H1 (cell line): Measurements from ENCODE around the gene TEX264. TPM values are rescaled to one million over a fixed set of nuclear protein-coding genes. Genes with fewer than 3 reads are reported as not detected.
A peak's percentile ranks its signal among the peaks of the same experiment; 100 is the strongest.

Experiments
- CTCF ChIA-PET: fragments of 300-600 bp; sonication (Branson Sonifier 250); formaldehyde crosslinking; loops from one replicate; lab custom pipeline; 2021; ENCODE audit not compliant: partially characterized antibody; lab: Charles Lee
- POLR2A ChIA-PET: fragments of 300-600 bp; sonication (Branson Sonifier 250); formaldehyde crosslinking; loops from one replicate; lab custom pipeline; 2021; ENCODE audit warnings: inconsistent platforms; ENCODE audit not compliant: partially characterized antibody; lab: Charles Lee
- DNase-seq, 2 experiments: peaks; one replicate each; pipeline versions ENCODE4 v3.0.0 to v3.0.0-alpha.2; 2010 to 2022; ENCODE audit warnings: low spot score in 2 of 2, low read depth in 1 of 2, mixed read lengths in 1 of 2
- FAIRE-seq: peaks from 2 replicates; lab custom pipeline; 2011; peaks lifted over from hg19 to GRCh38; lab: Jason Lieb, UNC
- H2AFZ ChIP-seq: 2 replicates; pipeline ENCODE4 v1.8.1; 2012; ENCODE audit warnings: low read length, inconsistent platforms
- H2AK5ac ChIP-seq: 2 replicates; pipeline ENCODE4 v1.6.1; 2013; ENCODE audit warnings: low read depth, low read length
- H2BK120ac ChIP-seq: replicated peaks from 2 replicates; pipeline ENCODE3; 2013; ENCODE audit warnings: low read depth, low read length, inconsistent platforms
- H2BK12ac ChIP-seq: 2 replicates; pipeline ENCODE4 v1.6.1; 2013; ENCODE audit warnings: low read depth, low read length
- H2BK15ac ChIP-seq: 2 replicates; pipeline ENCODE4 v1.6.1; 2013; ENCODE audit warnings: low read length
- H2BK20ac ChIP-seq: 2 replicates; pipeline ENCODE4 v1.6.1; 2013; ENCODE audit warnings: low read length
- H2BK5ac ChIP-seq: 2 replicates; pipeline ENCODE4 v1.6.1; 2013; ENCODE audit warnings: low read depth, low read length
- H3K14ac ChIP-seq: 2 replicates; pipeline ENCODE4 v1.6.1; 2013; ENCODE audit warnings: inconsistent platforms; ENCODE audit not compliant: insufficient read length
- H3K18ac ChIP-seq: 2 replicates; pipeline ENCODE4 v1.6.1; 2013; ENCODE audit warnings: low read length; ENCODE audit errors: extremely low read depth
- H3K23ac ChIP-seq: 2 replicates; pipeline ENCODE4 v1.6.1; 2013; ENCODE audit warnings: inconsistent platforms; ENCODE audit not compliant: insufficient read length
- H3K23me2 ChIP-seq: 2 replicates; pipeline ENCODE4 v1.6.1; 2013; ENCODE audit warnings: low read depth, low read length
- H3K27ac ChIP-seq: 2 replicates; pipeline ENCODE4 v1.6.1; 2011; ENCODE audit warnings: low read depth, low read length, inconsistent platforms
- H3K27me3 ChIP-seq, 4 experiments: replicated peaks in 1 of 4; 1 replicate in 1 of 4; 2 replicates in 3 of 4; pipeline versions ENCODE4 v1.6.1 to v1.8.1; 2011 to 2013; ENCODE audit warnings: low read length in 3 of 4, mild to moderate bottlenecking in 3 of 4, inconsistent platforms in 2 of 4, mixed read lengths in 2 of 4, moderate library complexity in 1 of 4; ENCODE audit not compliant: control insufficient read depth in 3 of 4, insufficient read depth in 3 of 4; ENCODE audit errors: extremely low read depth in 1 of 4
- H3K36me3 ChIP-seq, 4 experiments: 2 replicates each; pipeline versions ENCODE4 v1.6.1 to v1.8.1; 2011 to 2013; ENCODE audit warnings: mild to moderate bottlenecking in 4 of 4, low read length in 3 of 4, moderate library complexity in 2 of 4, control low read depth in 1 of 4, inconsistent platforms in 1 of 4; ENCODE audit not compliant: insufficient read depth in 4 of 4, control insufficient read depth in 2 of 4
- H3K4ac ChIP-seq: replicated peaks from 2 replicates; pipeline ENCODE3; 2013; ENCODE audit warnings: low read length, low read depth, mixed read lengths, inconsistent platforms; ENCODE audit not compliant: insufficient read length
- H3K4me1 ChIP-seq, 4 experiments: replicated peaks in 1 of 4; 1 replicate in 1 of 4; 2 replicates in 3 of 4; pipeline versions ENCODE4 v1.6.1 to v1.8.1; 2011 to 2013; ENCODE audit warnings: low read length in 3 of 4, inconsistent platforms in 2 of 4, mixed read lengths in 1 of 4; ENCODE audit not compliant: insufficient read depth in 4 of 4, control insufficient read depth in 3 of 4
- H3K4me2 ChIP-seq, 2 experiments: 2 replicates each; pipeline versions ENCODE4 v1.6.1 to v1.8.1; 2011 to 2013; ENCODE audit warnings: low read depth in 2 of 2, low read length in 2 of 2, control low read depth in 1 of 2, inconsistent platforms in 1 of 2, mild to moderate bottlenecking in 1 of 2; ENCODE audit not compliant: insufficient read depth in 1 of 2
- H3K4me3 ChIP-seq, 4 experiments: fragments of 200-600, 300-600 bp in 1 of 4; sonication (generic), shearing (Covaris generic), sonication (Bioruptor Twin) in 1 of 4; 2 replicates each; pipeline versions ENCODE4 v1.5.1 to v1.8.1; 2011 to 2016; ENCODE audit warnings: low read length in 4 of 4, low read depth in 3 of 4, control low read depth in 2 of 4, inconsistent platforms in 2 of 4, mild to moderate bottlenecking in 2 of 4, mixed read lengths in 1 of 4, moderate library complexity in 1 of 4; ENCODE audit not compliant: insufficient read depth in 2 of 4; ENCODE audit errors: extremely low read depth in 1 of 4
- H3K56ac ChIP-seq: replicated peaks from 2 replicates; pipeline ENCODE3; 2013; ENCODE audit warnings: low read depth, mild to moderate bottlenecking, mixed read lengths, low read length, inconsistent platforms; ENCODE audit not compliant: insufficient read length
- H3K79me1 ChIP-seq: 2 replicates; pipeline ENCODE4 v1.6.1; 2013; ENCODE audit warnings: low read depth, low read length, control low read depth
- H3K79me2 ChIP-seq, 2 experiments: 2 replicates each; pipeline versions ENCODE4 v1.6.1 to v1.8.1; 2012 to 2013; ENCODE audit warnings: low read length in 2 of 2, mild to moderate bottlenecking in 2 of 2, inconsistent platforms in 1 of 2; ENCODE audit not compliant: insufficient read depth in 2 of 2, control insufficient read depth in 1 of 2
- H3K9ac ChIP-seq, 4 experiments: replicated peaks in 1 of 4; 1 replicate in 1 of 4; 2 replicates in 3 of 4; pipeline versions ENCODE4 v1.6.1 to v1.8.1; 2011 to 2013; ENCODE audit warnings: low read depth in 3 of 4, low read length in 3 of 4, control low read depth in 2 of 4, mild to moderate bottlenecking in 2 of 4, moderate library complexity in 2 of 4, inconsistent platforms in 1 of 4; ENCODE audit errors: extremely low read depth in 1 of 4
- H3K9me3 ChIP-seq, 2 experiments: 2 replicates each; pipeline versions ENCODE4 v1.6.1 to v1.8.1; 2012 to 2013; ENCODE audit warnings: mild to moderate bottlenecking in 2 of 2, moderate library complexity in 2 of 2, control low read depth in 1 of 2, inconsistent platforms in 1 of 2, low read depth in 1 of 2, low read length in 1 of 2, mixed read lengths in 1 of 2; ENCODE audit not compliant: insufficient read depth in 2 of 2
- H4K20me1 ChIP-seq, 2 experiments: replicated peaks in 1 of 2; 2 replicates each; pipeline versions ENCODE3 to v1.8.1; 2011 to 2013; ENCODE audit warnings: inconsistent platforms in 2 of 2, low read length in 2 of 2, mild to moderate bottlenecking in 1 of 2; ENCODE audit not compliant: insufficient read depth in 2 of 2, control insufficient read depth in 1 of 2
- H4K5ac ChIP-seq: 2 replicates; pipeline ENCODE4 v1.6.1; 2013; ENCODE audit warnings: low read length, low read depth, mixed read lengths, inconsistent platforms; ENCODE audit not compliant: insufficient read length
- H4K8ac ChIP-seq: 2 replicates; pipeline ENCODE4 v1.8.0; 2013; ENCODE audit warnings: mild to moderate bottlenecking, moderate library complexity, low read length, inconsistent platforms; ENCODE audit not compliant: insufficient read depth; ENCODE audit errors: extremely low read depth
- H4K91ac ChIP-seq: replicated peaks from 2 replicates; pipeline ENCODE3; 2013; ENCODE audit warnings: low read length, mixed read lengths, inconsistent platforms; ENCODE audit not compliant: insufficient read length
- CHD1 ChIP-seq: IDR thresholded peaks from 2 replicates; pipeline ENCODE4 v1.6.1; 2012; ENCODE audit warnings: low read depth, low read length, improper control_type of control experiment
- CTCF ChIP-seq, 3 experiments: IDR thresholded peaks; 1 replicate in 2 of 3; 2 replicates in 1 of 3; pipeline versions ENCODE4 v1.5.1 to v1.6.1; 2011; ENCODE audit warnings: low read length in 3 of 3, mild to moderate bottlenecking in 3 of 3, inconsistent platforms in 2 of 3, low read depth in 1 of 3, moderate library complexity in 1 of 3; ENCODE audit not compliant: insufficient read depth in 1 of 3; ENCODE audit errors: control extremely low read depth in 1 of 3
- SIX5 ChIP-seq: IDR thresholded peaks from 2 replicates; pipeline ENCODE4 v1.6.1; 2011; ENCODE audit warnings: mild to moderate bottlenecking, low read depth, low read length
- WGBS, 2 experiments: shearing (Covaris generic) in 1 of 2; methylation state at CpG; one replicate each; pipeline versions ENCODE4 v1.1.6 to v1.1.7; 2013 to 2015; ENCODE audit warnings: low lambda C conversion rate in 2 of 2, mixed read lengths in 2 of 2, inconsistent platforms in 1 of 2, low coverage in 1 of 2, missing lambda C conversion rate in 1 of 2; ENCODE audit not compliant: insufficient replicate concordance in 2 of 2, insufficient coverage in 1 of 2, insufficient read length in 1 of 2; ENCODE audit errors: extremely low coverage in 1 of 2, missing lambda C conversion rate in 1 of 2; 5-methylcytosine and 5-hydroxymethylcytosine counted together
- polyA plus RNA-seq, 7 experiments: library from polyadenylated mRNA; depleted of rRNA in 3 of 7; stranded (reverse) in 5 of 7; unstranded in 2 of 7; fragments of >200 nt in 5 of 7; fragments of 200-250 nt in 2 of 7; gene quantifications; 1 replicate in 5 of 7; 2 replicates in 1 of 7; 4 replicates in 1 of 7; pipeline versions ENCODE4 v1.2.1 to v1.2.3, GENCODE V29; 2011 to 2013; ENCODE audit warnings: missing spikeins in 2 of 7, mixed read lengths in 2 of 7
- total RNA-seq: library from RNA; stranded (reverse); fragmentation: NEBNext Ultra II Directional; extraction: Animal tissue kit (Norgen Biotek cat#: 25700); gene quantifications from 2 replicates; pipeline ENCODE4 v1.2.1, GENCODE V29; 2021

TEX264 gene
- total and polyA plus RNA-seq, 2 of the 8 experiments (the other 6 are each of a cell fraction or from before 2014, with no cell fraction given), result 11.2 to 35.6 TPM

DNA sequence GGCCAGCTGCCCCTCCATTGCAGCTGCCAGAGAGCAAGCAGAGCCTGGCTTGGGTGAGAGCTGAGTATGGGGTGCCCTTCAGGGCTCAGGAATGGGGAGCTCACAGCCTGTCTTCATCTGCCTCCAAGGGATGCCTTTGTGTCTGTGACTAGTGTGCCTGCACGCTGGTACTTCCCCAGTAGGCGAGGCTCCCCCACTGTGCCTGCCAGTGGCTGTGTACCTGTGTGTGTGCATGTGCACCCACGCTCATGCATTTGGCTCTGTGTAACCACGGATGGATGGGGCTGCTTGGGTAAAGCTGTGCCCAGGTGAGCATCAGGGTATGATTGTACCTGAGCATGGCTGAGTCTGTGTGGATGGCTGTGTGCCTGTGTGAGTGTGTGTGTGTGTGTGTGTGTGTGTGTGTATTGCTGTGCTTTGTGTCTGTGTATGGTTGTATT, 33.5 kb downstream of the TEX264 start:
- Histone ChIP-seq H3K4me3 (no peak overlapping the region), H4K91ac (no peak overlapping the region), H2BK12ac (no peak overlapping the region), H4K20me1 (peaks cover 2 to 25% of the 10 kb centered on the region in 2 experiments), H3K4ac (no peak overlapping the region), H3K4me2 (0 out of 4 replicates have a peak overlapping the region, but pooled peaks of 1 of the 2 experiments have one; percentile 65), H3K56ac (no peak overlapping the region), H3K27ac (no peak overlapping the region), H3K23me2 (peaks cover 10% of the 10 kb centered on the region; the same call in 1 of the 2 replicates), H2BK120ac (no peak overlapping the region), H3K27me3 (peaks cover 13 to 24% (median 23%) of the 10 kb centered on the region in 4 experiments; a peak in 6 of 7 replicates), H3K9ac (no peak overlapping the region), H3K23ac (no peak overlapping the region), H3K79me1 (no peaks in the 10 kb centered on the region), H3K14ac (no peak overlapping the region), H2BK5ac (no peak overlapping the region), H3K79me2 (no peaks in the 10 kb centered on the region), H2AFZ (no peak overlapping the region), H3K18ac (0 out of 2 replicates have a peak overlapping the region, but pooled peaks have one; percentile 13), H2BK20ac (no peak overlapping the region), H3K9me3 (no peaks in the 10 kb centered on the region), H2BK15ac (no peak overlapping the region; the same call in 1 of the 2 replicates), H3K36me3 (no peaks in the 10 kb centered on the region), H4K5ac (no peak overlapping the region), H4K8ac (no peak overlapping the region), H2AK5ac (no peak overlapping the region), H3K4me1 (peaks cover 0 to 31% (median 22%) of the 10 kb centered on the region in 4 experiments; a peak in 6 of 7 replicates)
- CTCF ChIA-PET, result interaction anchor here (0.8 to 7.0 kb wide), 11 partner anchors 10 to 203 kb away, joined by 3 to 61 read pairs (median 7); partner anchors contain the start of gene TEX264
- POLR2A ChIA-PET, result interaction anchor here (0.6 to 1.8 kb wide), 3 partner anchors 9 to 1467 kb away, joined by 4 read pairs; no protein-coding TSS in a partner anchor
- DNase-seq, result no peak
- WGBS, 2 experiments, result 70% methylated on average over 4 of the region's 4 CpGs; no CpG with 5 or more reads in 1 of the 2 experiments
- FAIRE-seq, result no peak
- TF ChIP-seq SIX5 (no peak), CTCF (IDR thresholded peaks at IDR 0.05; ENCODE audit: control extremely low read depth in 1 of 3, insufficient read depth in 1 of 3, low read depth in 1 of 3, low read length in 3 of 3) (no peak), CHD1 (no peak)
